ENCODE data around the gene CHSY3. TPM values are rescaled to one million over a fixed set of nuclear protein-coding genes. Genes with fewer than 3 reads are reported as not detected.

CHSY3 gene
- total RNA-seq, 2 experiments from 2014 or later, result not detected

DNA sequence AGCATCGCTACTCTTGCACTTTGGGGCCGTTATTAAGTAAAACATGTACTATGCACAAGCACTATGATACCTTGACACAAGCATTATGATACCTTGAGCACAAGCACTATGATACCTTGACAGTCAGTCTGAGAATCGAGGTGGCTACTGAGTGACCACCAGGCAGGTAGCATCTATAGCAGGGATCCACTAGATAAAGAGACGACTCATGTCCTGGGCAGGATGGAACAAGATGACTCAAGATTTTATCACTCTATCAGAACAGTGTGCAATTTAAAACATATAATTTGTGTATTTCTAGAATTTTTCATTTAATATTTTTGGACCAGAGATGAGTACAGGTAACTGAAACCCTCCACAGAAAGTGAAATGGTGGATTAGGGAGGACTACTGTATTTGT lies 16.9 kb downstream of the CHSY3 start:
- ChIA-PET CTCF (no interaction called here), POLR2A (no interaction called here)
- H3K36me3 ChIP-seq (ENCODE audit: insufficient read depth, low read length), result no peaks in the 10 kb centered on the region
- Mint-ChIP-seq H3K4me3 (no peak overlapping the region), H3K4me1 (ENCODE audit: low read depth) (no peaks in the 10 kb centered on the region), H3K27me3 (peaks cover 4% of the 10 kb centered on the region), H3K27ac (no peak overlapping the region), H3K9me3 (no peaks in the 10 kb centered on the region), H3K36me3 (ENCODE audit: low read depth) (no peaks in the 10 kb centered on the region)
- TF ChIP-seq, protein P1, sequence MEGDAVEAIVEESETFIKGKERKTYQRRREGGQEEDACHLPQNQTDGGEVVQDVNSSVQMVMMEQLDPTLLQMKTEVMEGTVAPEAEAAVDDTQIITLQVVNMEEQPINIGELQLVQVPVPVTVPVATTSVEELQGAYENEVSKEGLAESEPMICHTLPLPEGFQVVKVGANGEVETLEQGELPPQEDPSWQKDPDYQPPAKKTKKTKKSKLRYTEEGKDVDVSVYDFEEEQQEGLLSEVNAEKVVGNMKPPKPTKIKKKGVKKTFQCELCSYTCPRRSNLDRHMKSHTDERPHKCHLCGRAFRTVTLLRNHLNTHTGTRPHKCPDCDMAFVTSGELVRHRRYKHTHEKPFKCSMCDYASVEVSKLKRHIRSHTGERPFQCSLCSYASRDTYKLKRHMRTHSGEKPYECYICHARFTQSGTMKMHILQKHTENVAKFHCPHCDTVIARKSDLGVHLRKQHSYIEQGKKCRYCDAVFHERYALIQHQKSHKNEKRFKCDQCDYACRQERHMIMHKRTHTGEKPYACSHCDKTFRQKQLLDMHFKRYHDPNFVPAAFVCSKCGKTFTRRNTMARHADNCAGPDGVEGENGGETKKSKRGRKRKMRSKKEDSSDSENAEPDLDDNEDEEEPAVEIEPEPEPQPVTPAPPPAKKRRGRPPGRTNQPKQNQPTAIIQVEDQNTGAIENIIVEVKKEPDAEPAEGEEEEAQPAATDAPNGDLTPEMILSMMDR (IDR thresholded peaks at IDR 0.05), result no peak
- ATAC-seq (ENCODE audit: poor library complexity) (no peak), DNase-seq (no peak)
- no peak overlapping the region for H3K4me3 ChIP-seq (ENCODE audit: low read length)
- intact Hi-C loops (cut with DNase I, micrococcal nuclease), result no loop called here
- H3K27me3 ChIP-seq (ENCODE audit: control insufficient read depth in 1 of 2, insufficient read depth in 2 of 2, low read length in 2 of 2), result no peaks in the 10 kb centered on the region
- H3K27ac ChIP-seq (ENCODE audit: low read depth in 1 of 2, low read length in 2 of 2), result no peak overlapping the region
- no peaks in the 10 kb centered on the region for H3K4me1 ChIP-seq (ENCODE audit: insufficient read depth, low read length)
- H3K9me3 ChIP-seq (ENCODE audit: control insufficient read depth in 1 of 2, insufficient read depth in 1 of 2, low read length in 2 of 2), result no peaks in the 10 kb centered on the region

DNA sequence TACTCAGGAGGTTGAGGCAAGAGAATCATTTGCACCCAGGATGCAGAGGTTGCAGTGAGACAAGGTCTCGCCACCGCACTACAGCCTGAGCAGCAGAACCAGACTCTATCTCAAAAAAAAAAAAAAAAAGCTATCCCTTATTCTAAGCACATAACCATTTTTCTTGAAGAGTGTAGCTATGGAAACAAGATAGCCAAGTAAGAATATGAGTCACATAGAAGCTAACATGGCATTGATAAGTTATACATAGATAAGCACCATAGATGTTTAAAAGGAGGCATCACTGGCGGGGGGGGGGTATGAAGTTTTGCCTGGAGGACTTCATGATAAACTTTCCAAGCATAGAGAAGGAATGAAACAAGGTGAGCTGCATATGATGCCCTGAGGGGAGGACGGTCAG lies 26.0 kb downstream of the CHSY3 start:
- Histone ChIP-seq H3K4me3 (ENCODE audit: low read length) (no peak overlapping the region), H3K36me3 (ENCODE audit: insufficient read depth, low read length) (no peaks in the 10 kb centered on the region), H3K27me3 (ENCODE audit: control insufficient read depth in 1 of 2, insufficient read depth in 2 of 2, low read length in 2 of 2) (no peaks in the 10 kb centered on the region), H3K27ac (ENCODE audit: low read depth in 1 of 2, low read length in 2 of 2) (no peak overlapping the region), H3K9me3 (ENCODE audit: control insufficient read depth in 1 of 2, insufficient read depth in 1 of 2, low read length in 2 of 2) (no peaks in the 10 kb centered on the region), H3K4me1 (ENCODE audit: insufficient read depth, low read length) (no peaks in the 10 kb centered on the region)
- H3K4me3 Mint-ChIP-seq, result no peak overlapping the region
- peaks cover 5% of the 10 kb centered on the region for H3K27me3 Mint-ChIP-seq
- TF ChIP-seq, protein P1 (IDR thresholded peaks at IDR 0.05), result no peak
- H3K36me3 Mint-ChIP-seq (ENCODE audit: low read depth), result no peaks in the 10 kb centered on the region
- ChIA-PET CTCF (no interaction called here), POLR2A (no interaction called here)
- H3K27ac Mint-ChIP-seq, result no peak overlapping the region
- DNase-seq, result no peak
- no peaks in the 10 kb centered on the region for H3K4me1 Mint-ChIP-seq (ENCODE audit: low read depth)
- ATAC-seq (ENCODE audit: poor library complexity), result no peak
- H3K9me3 Mint-ChIP-seq, result no peaks in the 10 kb centered on the region
- intact Hi-C loops (cut with DNase I, micrococcal nuclease), result no loop called here

DNA sequence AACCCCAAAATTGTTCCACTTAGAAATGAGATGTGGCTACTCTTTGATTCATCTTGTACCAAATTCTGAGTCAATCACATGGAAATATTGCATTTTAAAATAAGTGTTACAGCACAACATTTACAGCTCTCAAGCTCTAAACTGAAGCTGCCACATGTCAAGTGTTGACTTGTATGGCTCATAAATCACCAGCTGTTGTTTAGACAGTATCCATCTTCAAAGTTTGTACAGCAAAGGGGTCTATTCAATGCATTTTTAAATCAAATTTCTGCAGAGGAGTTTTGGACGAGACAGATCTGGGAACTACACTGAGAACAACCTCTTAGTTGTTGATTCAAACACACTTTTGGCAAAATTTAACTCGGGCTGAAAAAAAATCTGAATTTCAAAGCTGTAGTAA lies 31.4 kb downstream of the CHSY3 start:
- no peak for DNase-seq
- TF ChIP-seq, protein P1 (IDR thresholded peaks at IDR 0.05), result no peak
- no peaks in the 10 kb centered on the region for H3K4me1 Mint-ChIP-seq (ENCODE audit: low read depth)

More for the DNA sequence above, 31.4 kb downstream of the CHSY3 start:
- ChIA-PET CTCF (no interaction called here), POLR2A (no interaction called here)
- H3K27me3 ChIP-seq (ENCODE audit: control insufficient read depth in 1 of 2, insufficient read depth in 2 of 2, low read length in 2 of 2), result no peaks in the 10 kb centered on the region
- no peak overlapping the region for H3K4me3 Mint-ChIP-seq
- peaks cover 0 to 7% of the 10 kb centered on the region in 2 experiments for H3K9me3 ChIP-seq (ENCODE audit: control insufficient read depth in 1 of 2, insufficient read depth in 1 of 2, low read length in 2 of 2)
- no peak overlapping the region for H3K4me3 ChIP-seq (ENCODE audit: low read length)
- H3K27me3 Mint-ChIP-seq, result no peaks in the 10 kb centered on the region
- intact Hi-C loops (cut with DNase I, micrococcal nuclease), result no loop called here
- H3K36me3 Mint-ChIP-seq (ENCODE audit: low read depth), result no peaks in the 10 kb centered on the region
- no peaks in the 10 kb centered on the region for H3K9me3 Mint-ChIP-seq
- no peak for ATAC-seq (ENCODE audit: poor library complexity)
- no peaks in the 10 kb centered on the region for H3K36me3 ChIP-seq (ENCODE audit: insufficient read depth, low read length)
- H3K27ac Mint-ChIP-seq, result no peak overlapping the region
- no peaks in the 10 kb centered on the region for H3K4me1 ChIP-seq (ENCODE audit: insufficient read depth, low read length)
- H3K27ac ChIP-seq (ENCODE audit: low read depth in 1 of 2, low read length in 2 of 2), result no peak overlapping the region
